H7 (cell line): ENCODE data around the gene ILF3. TPM values are rescaled to one million over a fixed set of nuclear protein-coding genes. Genes with fewer than 3 reads are reported as not detected.
A peak's percentile ranks its signal among the peaks of the same experiment; 100 is the strongest.
"Not testable (repeated sequence)": the region's sequence is repeated elsewhere in the genome, so short reads cannot be mapped to it uniquely, and the experiment has no call there.

Experiments
- DNase-seq: peaks from one replicate; pipeline ENCODE4 v3.0.0; 2012
- H3K27me3 ChIP-seq: 2 replicates; pipeline ENCODE4 v1.6.0; 2011; ENCODE audit warnings: mild to moderate bottlenecking, low read length; ENCODE audit not compliant: control insufficient read depth, insufficient read depth
- H3K36me3 ChIP-seq: replicated peaks from 2 replicates; pipeline ENCODE4 v1.5.1; 2011; ENCODE audit warnings: low read length; ENCODE audit not compliant: control insufficient read depth, insufficient read depth
- H3K4me3 ChIP-seq: 2 replicates; pipeline ENCODE4 v1.5.1; 2011; ENCODE audit warnings: low read depth, mild to moderate bottlenecking, control low read depth, low read length, moderate library complexity; ENCODE audit not compliant: insufficient read depth
- total RNA-seq: library from RNA; depleted of rRNA; stranded (reverse); fragments of >200 nt; shearing (Covaris generic); gene quantifications from 2 replicates; pipeline ENCODE4 v1.2.3, GENCODE V29; 2014

ILF3 gene
- total RNA-seq, 1 experiment from 2014 or later = 354 TPM

DNA sequence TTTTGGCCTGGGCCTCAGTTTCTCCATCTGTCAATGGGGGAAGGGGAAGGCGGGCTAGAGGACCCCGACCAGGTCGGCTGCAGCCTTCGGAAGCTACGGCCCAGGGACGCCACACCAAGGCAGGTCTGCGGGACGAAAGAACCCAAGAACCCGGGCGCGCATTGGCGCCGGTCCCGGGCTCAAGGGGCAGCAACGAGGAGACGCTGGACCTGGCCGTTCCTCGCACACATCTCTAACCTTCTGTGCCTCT lies 739 bp upstream of the ILF3 start:
- Histone ChIP-seq H3K4me3 (peak overlapping the region; percentile 97), H3K27me3 (no peaks in the 10 kb centered on the region), H3K36me3 (peaks cover 9% of the 10 kb centered on the region)
- DNase-seq = no peak

DNA sequence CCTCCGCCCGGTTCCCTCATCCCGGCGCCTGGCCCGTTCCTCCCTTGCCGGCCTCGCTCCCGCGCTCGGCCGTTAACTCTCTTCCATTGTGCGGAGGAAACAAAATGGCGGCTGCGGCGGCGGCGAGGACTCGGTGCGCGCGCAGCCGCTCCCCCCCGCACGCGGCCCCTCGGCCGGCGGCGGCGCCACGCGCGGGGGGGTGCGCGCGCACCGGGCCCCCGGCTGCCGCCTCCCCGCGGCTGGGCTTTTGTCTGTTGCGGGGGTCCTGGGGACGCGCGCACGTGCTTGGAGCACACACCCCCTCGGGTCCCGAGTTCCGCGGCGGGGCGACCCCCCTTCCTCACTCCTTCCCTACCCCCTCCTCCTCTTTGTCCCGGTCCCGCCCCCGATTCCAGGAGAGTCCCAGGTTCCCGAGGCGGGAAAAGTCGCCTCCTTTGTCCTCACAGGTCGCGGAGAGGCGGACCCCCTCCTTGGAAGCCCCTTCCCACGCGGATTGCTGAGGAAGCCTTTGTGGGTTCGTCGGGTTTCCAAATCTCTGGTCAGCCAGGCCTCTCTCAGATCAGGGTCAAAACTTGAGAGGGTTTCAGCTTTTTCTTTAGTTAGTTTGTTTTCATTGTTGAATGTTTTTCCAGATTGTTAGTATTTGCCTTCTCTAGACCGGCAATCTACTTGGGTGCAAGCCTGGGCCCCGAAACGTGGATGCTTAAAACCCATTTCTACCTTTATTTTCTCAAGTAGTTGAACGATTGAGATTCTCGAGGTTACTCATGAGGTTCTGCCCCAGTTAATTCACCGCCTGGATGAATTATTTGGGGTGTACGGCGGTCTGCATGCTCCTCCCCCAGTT lies 687 bp downstream of the ILF3 start:
- H3K27me3 ChIP-seq = no peaks in the 10 kb centered on the region
- peak overlapping the region; percentile 97 for H3K4me3 ChIP-seq
- peaks cover 9% of the 10 kb centered on the region for H3K36me3 ChIP-seq
- peak; percentile 99 for DNase-seq

DNA sequence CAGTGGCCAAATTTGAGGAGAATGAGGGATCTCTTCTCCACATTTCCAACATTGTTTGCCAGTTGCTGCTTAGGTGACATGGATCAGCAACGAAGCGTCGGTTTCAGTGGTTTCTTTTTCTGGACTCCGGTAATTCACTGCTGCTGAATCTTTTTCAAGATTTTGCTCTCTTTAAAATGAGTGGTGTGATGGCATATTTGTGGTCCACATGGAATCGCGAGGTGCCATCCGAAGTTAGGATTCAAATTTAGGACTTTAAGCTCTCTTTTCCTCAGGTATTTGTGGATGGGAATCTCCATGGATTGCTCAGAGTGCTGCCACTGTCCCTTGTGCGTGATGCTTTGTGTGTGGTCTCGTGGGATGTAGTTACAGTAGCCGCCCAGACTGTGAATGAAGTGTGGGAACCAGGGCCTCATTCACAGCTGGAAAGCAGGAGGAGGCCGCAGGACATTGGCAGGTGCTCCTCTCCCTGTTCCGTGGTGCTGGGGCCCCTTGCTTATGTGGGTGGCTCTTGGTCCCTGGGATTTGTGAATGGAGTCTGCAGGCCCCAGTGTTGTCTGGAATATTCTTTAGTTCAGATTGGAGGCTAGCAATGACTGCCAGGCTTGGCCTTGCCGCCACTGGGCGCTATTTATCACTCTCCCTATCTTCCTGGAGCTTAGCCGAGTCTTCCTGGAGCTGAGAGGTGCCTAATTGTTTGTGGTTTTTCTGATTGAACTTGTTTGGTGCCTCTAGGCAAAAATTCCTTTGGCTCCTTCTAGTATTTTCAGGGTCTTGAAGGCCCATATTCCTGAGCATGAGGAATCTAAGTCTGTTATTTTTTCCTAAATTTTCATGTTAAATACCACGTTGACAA lies 1.5 kb downstream of the ILF3 start:
- DNase-seq = peak; percentile 42
- Histone ChIP-seq H3K4me3 (peak overlapping the region; percentile 97), H3K27me3 (no peaks in the 10 kb centered on the region), H3K36me3 (peaks cover 12% of the 10 kb centered on the region)

DNA sequence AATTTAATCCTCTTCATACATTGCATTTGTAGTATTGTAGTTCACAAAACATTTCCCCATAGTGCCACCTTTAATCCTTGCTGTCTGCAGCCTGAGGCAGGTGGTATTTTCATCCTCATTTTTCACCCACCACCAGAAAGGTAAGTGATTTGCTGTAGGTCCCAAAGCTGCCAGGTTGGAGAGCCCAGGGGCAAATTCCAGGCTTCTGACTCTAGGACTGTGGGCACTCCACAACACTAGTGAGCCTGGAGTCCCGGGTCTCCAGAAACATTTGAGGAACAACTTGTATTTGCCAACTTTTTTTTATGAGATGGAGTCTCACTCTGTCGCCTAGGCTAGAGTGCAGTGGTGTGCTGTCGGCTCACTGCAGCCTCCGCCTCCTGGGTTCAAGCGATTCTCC lies 6.2 kb downstream of the ILF3 start:
- Histone ChIP-seq H3K4me3 (no peak overlapping the region), H3K27me3 (no peaks in the 10 kb centered on the region), H3K36me3 (peaks cover 21% of the 10 kb centered on the region)
- DNase-seq = peak; percentile 7

DNA sequence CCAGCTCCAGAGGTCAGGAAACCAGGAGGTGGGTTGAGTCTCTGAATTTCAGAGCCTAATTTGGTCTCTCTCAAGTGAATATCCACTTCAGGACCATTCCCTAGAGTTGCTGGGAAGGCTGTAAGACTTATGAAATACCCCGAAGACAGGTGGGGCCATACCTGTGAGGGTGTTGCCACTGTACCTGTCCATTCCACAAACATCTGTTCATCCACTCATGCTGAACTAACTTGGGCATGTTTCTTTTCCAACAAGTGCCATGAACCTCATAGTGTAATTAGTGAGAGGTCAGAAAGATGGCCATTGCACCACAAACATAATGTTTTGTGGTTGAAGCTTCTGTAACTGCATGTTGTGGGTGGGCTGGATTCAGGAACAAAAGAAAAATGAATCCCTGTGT lies 7.8 kb downstream of the ILF3 start:
- Histone ChIP-seq H3K4me3 (no peak overlapping the region), H3K36me3 (peaks cover 23% of the 10 kb centered on the region), H3K27me3 (no peaks in the 10 kb centered on the region)

DNA sequence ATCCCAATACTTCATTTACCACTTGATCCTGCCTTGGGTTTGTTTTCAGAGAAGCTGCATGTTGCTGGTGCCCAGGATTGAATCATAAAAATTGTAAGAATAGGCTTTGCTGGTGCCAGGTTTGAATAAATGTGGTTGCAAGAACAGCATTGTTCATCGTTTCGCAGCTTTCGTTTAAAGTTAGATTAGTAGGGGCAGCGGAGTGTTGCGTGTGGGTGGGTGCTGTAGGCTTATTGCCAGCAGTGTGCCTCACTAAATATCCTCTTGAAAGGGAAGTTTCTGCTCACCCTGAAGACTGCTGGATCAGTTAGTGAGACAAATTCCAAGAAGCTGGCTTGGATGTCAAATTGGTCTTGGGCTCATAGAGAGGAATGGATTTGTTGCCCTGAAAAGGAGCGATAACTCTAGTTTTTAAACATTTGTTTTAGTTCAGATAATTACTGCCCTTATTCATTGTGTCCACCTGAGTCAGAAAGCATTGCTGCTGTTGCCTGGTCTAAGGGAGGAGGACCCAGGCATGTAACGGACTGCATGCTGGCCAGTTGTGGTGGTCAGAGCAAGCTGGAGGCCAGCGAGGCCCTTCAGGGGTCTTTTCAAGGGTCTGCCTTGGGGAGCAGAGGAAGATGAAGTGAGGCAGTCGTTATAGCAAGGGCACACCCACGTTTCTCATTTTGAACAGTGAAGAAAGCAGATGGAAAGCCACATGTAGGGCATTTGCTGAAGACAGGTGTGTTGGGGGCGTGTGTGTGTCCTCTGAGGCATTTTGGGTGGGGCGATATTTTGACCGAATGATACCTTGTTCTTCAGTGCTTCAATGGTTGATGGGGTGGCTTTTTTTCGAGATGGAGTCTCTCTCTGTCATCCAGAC lies 8.5 kb downstream of the ILF3 start:
- Histone ChIP-seq H3K27me3 (no peaks in the 10 kb centered on the region), H3K4me3 (no peak overlapping the region), H3K36me3 (peaks cover 20% of the 10 kb centered on the region)
- DNase-seq = peak; percentile 9

More for the DNA sequence above, 7.8 kb downstream of the ILF3 start:
- peak; percentile 19 for DNase-seq

DNA sequence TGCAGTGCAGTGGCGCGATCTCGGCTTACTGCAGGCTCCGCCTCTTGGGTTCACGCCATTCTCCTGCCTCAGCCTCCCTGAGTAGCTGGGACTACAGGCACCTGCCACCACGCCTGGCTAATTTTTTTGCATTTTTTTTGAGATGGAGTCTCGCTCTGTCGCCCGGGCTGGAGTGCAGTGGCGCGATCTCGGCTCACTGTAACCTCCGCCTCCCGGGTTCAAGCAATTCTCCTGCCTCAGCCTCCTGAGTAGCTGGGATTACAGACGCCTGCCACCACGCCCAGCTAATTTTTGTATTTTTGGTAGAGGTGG lies 9.1 kb downstream of the ILF3 start:
- H3K4me3 ChIP-seq, H3K27me3 ChIP-seq, DNase-seq: not testable (repeated sequence)
- peaks cover 19% of the 10 kb centered on the region for H3K36me3 ChIP-seq

DNA sequence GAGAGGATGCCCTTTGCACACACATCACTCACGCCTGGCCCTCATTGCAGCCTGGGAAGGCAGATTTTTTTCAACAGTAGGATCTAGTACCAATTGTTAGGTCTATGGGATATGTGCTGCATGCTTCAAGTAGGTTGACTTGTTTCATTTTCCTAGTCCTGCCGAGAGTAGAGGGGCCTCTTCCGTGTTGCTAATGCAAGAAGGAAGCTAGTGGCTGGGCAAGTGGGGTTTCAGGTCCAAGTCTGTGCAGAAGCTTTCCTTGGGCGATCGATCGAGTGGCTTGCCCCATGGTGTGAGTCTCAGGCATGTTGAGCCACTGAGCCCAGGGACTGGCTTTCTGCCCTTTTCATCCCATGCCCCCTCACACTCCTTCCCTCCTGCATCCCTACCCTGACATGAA lies 13.7 kb downstream of the ILF3 start:
- Histone ChIP-seq H3K36me3 (peaks cover 35% of the 10 kb centered on the region), H3K27me3 (no peaks in the 10 kb centered on the region), H3K4me3 (no peak overlapping the region)
- DNase-seq = peak; percentile 10

DNA sequence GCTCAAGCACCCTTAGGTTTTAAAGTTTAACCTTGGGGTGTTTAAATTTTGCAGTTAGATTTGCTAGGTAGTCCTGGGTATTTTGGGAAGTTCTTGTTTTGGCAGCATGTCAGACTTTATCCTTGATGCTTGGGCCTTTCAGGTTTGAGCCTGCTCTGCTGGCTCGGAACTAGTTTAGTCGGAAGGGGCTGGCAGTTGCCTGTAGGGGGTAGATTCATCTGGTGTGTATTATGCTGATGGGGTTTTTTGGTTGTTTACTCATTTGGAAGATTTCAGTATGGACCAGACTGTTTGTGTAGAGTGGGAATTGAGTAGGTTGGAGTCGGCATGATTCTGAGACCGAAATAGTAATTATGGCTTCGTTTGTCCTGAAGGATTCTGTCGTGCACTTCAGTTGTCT lies 15.1 kb downstream of the ILF3 start:
- H3K27me3 ChIP-seq = no peaks in the 10 kb centered on the region
- peaks cover 42% of the 10 kb centered on the region for H3K36me3 ChIP-seq
- peak; percentile 13 for DNase-seq
- no peak overlapping the region for H3K4me3 ChIP-seq

DNA sequence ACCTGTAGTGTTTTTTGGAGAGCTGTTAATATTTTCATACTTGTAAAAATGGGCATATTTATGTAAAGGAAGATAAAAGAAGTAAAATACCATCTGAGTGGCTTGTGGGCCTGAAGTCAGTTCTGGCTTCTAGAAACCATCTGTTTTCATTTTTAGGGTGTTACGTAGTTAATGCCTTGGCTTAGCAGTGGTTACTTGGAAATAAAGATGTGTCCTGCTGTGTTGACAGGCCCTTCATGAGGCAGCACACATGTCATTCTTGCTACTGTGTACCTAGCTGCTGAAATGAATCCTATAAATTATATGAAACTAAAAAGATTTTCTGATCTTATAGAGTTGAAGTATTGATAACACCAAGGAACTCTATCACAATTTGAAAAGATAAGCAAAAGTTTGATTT lies 16.0 kb downstream of the ILF3 start:
- Histone ChIP-seq H3K36me3 (peaks cover 48% of the 10 kb centered on the region), H3K4me3 (no peak overlapping the region), H3K27me3 (no peaks in the 10 kb centered on the region)
- peak; percentile 15 for DNase-seq

DNA sequence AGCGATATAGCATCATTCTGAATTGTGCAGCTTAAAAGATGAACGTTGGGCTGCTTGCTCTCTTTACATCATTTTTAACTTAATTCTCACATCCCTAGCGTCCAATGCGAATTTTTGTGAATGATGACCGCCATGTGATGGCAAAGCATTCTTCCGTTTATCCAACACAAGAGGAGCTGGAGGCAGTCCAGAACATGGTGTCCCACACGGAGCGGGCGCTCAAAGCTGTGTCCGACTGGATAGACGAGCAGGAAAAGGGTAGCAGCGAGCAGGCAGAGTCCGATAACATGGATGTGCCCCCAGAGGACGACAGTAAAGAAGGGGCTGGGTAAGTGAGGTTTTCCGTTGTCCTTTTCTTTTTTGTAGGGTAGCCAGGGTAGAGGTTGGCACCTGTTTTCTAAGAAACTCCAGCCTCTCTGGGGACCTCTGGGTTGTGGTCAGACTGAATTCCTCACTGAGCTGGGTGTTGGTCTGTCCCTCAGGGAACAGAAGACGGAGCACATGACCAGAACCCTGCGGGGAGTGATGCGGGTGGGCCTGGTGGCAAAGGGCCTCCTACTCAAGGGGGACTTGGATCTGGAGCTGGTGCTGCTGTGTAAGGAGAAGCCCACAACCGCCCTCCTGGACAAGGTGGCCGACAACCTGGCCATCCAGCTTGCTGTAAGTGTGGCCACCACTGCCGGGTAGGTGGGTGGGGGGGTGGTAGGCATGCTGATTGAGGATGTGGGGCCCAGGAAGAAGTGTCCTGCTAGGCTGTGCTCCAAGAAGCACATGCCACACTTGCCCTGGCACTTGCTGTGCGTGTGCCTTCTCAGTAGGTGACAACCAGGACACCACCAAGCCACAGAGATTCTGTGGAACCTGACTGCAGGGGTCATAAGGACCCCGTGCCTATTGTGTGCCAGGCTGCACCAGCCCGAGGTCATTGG lies 17.0 kb downstream of the ILF3 start:
- H3K4me3 ChIP-seq = no peak overlapping the region
- DNase-seq = peak; percentile 13
- peaks cover 53% of the 10 kb centered on the region for H3K36me3 ChIP-seq

DNA sequence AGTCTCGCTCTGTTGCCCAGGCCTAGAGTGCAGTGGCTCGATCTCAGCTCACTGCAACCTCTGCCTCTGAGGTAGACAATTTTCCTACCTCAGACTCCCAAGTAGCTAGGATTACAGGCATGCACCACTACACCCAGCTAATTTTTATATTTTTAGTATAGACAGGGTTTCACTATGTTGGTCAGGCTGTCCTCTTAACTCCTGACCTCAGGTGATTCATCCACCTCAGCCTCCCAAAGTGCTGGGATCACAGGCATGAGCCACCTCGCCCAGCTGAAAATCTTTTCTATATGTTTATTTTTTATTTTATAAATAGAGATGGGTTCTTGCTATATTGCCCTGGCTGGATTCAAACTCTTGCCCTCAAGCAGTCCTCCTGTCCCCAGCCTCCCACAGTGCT lies 17.8 kb downstream of the ILF3 start:
- not testable (repeated sequence) for H3K27me3 ChIP-seq, H3K4me3 ChIP-seq, DNase-seq
- peaks cover 51% of the 10 kb centered on the region for H3K36me3 ChIP-seq

More for the DNA sequence above, 17.0 kb downstream of the ILF3 start:
- H3K27me3 ChIP-seq = no peaks in the 10 kb centered on the region

DNA sequence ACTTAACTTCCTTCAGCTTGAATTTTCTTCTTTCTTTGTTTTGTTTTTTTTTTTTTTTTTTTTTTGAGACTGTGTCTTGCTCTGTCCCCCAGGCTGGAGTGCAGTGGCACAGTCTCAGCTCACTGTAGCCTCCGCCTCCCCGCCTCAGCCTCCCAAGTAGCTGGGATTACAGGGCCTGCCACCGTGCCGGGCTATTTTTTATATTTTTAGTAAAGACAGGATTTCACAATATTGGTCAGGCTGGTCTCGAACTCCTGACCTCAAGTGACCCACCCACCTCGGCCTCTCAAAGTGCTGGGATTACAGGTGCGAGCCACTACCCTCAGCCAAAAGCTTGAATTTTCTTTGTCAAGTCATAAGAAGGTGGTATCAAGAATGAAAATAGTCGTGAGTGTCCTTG lies 21.1 kb downstream of the ILF3 start:
- not testable (repeated sequence) for H3K27me3 ChIP-seq, H3K4me3 ChIP-seq, DNase-seq
- H3K36me3 ChIP-seq = peaks cover 75% of the 10 kb centered on the region

DNA sequence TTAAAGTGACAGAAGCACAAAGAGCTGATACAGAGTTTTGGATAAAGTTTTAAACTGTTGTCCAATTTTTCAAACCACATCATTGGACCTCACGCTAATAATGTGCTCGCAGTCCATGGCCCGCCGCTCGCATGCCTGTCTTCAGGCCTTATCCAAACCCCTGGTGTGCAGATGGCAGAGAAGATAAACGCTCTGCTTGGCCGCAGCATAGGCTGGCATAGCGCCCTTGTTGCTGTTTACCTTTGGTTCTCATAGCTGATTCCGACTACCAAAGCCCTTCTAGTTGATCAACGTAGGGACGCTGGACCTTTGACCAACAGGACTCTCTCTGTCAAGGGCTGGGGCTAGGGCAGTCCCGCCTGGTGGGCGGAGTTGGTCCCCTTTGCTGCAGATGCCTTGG lies 23.6 kb downstream of the ILF3 start:
- no peak for DNase-seq
- no peak overlapping the region for H3K4me3 ChIP-seq
- peaks cover 79% of the 10 kb centered on the region for H3K36me3 ChIP-seq
- H3K27me3 ChIP-seq = no peaks in the 10 kb centered on the region
